Measurements from ENCODE around the gene SIDT1.

The SIDT1 gene

DNA sequence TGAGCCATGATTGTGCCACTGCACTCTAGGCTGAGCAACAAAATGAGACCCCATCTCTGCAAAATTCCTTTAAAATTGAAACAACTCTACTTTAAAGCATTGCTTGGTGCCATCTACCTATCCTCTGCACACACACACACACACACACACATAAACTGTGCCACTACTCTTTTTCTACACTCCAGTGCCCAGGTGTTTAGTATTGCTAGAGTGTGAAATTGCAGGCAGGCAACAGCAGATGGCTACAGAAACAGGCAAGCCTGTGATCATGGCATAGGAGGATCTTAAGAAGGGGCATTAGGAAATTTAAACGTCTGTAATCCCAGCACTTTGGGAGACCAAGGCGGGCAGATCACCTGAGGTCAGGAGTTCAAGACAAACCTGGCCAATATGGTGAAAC, 39.0 kb downstream of the SIDT1 start:
- no peaks in the 10 kb centered on the region for H3K9me3 ChIP-seq (ENCODE audit: severe bottlenecking)
- TF ChIP-seq, protein P1, sequence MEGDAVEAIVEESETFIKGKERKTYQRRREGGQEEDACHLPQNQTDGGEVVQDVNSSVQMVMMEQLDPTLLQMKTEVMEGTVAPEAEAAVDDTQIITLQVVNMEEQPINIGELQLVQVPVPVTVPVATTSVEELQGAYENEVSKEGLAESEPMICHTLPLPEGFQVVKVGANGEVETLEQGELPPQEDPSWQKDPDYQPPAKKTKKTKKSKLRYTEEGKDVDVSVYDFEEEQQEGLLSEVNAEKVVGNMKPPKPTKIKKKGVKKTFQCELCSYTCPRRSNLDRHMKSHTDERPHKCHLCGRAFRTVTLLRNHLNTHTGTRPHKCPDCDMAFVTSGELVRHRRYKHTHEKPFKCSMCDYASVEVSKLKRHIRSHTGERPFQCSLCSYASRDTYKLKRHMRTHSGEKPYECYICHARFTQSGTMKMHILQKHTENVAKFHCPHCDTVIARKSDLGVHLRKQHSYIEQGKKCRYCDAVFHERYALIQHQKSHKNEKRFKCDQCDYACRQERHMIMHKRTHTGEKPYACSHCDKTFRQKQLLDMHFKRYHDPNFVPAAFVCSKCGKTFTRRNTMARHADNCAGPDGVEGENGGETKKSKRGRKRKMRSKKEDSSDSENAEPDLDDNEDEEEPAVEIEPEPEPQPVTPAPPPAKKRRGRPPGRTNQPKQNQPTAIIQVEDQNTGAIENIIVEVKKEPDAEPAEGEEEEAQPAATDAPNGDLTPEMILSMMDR (IDR thresholded peaks at IDR 0.05; ENCODE audit: low read depth, low read length): no peak
- no peaks in the 10 kb centered on the region for H3K27me3 ChIP-seq (ENCODE audit: insufficient read depth, low read depth, severe bottlenecking)
- peak; percentile 44 for DNase-seq
- H3K36me3 ChIP-seq: no peaks in the 10 kb centered on the region
- no peak overlapping the region for H3K4me3 ChIP-seq (ENCODE audit: low read depth, low read length)
- H3K27ac ChIP-seq: no peak overlapping the region

DNA sequence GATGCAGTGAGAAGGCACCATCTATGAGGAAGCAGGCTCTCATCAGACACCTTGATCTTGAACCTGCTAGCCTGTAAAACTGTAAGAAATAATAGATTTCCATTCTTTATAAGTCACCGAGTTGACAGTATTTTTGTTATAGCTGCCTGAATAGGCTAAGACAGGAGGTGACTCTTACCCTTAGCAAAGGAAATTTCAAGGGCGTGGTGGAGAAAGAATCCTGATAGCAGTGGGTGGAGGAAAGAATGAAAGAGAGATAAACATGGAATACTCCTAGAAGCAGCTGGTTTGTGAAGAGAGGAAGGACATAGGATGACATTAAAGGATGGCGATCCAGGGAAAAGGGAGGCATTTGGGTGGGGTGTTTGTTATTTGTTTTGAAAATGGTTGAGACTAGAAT, 41.4 kb downstream of the SIDT1 start:
- Histone ChIP-seq H3K36me3 (no peaks in the 10 kb centered on the region), H3K27ac (no peak overlapping the region), H3K9me3 (ENCODE audit: severe bottlenecking) (no peaks in the 10 kb centered on the region), H3K4me3 (ENCODE audit: low read depth, low read length) (no peak overlapping the region), H3K27me3 (ENCODE audit: insufficient read depth, low read depth, severe bottlenecking) (no peaks in the 10 kb centered on the region)
- TF ChIP-seq, protein P1 (IDR thresholded peaks at IDR 0.05; ENCODE audit: low read depth, low read length): no peak
- no peak for DNase-seq

- Histone ChIP-seq H3K27ac (no peak overlapping the region), H3K9me3 (ENCODE audit: severe bottlenecking) (no peaks in the 10 kb centered on the region), H3K36me3 (no peaks in the 10 kb centered on the region), H3K4me3 (ENCODE audit: low read depth, low read length) (no peak overlapping the region), H3K27me3 (ENCODE audit: insufficient read depth, low read depth, severe bottlenecking) (no peaks in the 10 kb centered on the region)
- no peak for DNase-seq
- TF ChIP-seq, protein P1 (IDR thresholded peaks at IDR 0.05; ENCODE audit: low read depth, low read length): no peak
Observed at GRCh38 chr3:113574213-113574612, 41.9 kb downstream of the SIDT1 start.

- Histone ChIP-seq H3K4me3 (ENCODE audit: low read depth, low read length) (no peak overlapping the region), H3K27ac (no peak overlapping the region), H3K9me3 (ENCODE audit: severe bottlenecking) (no peaks in the 10 kb centered on the region), H3K27me3 (ENCODE audit: insufficient read depth, low read depth, severe bottlenecking) (no peaks in the 10 kb centered on the region), H3K36me3 (no peaks in the 10 kb centered on the region)
- DNase-seq: no peak
- TF ChIP-seq, protein P1 (IDR thresholded peaks at IDR 0.05; ENCODE audit: low read depth, low read length): no peak
Observed at GRCh38 chr3:113575206-113575605, 42.9 kb downstream of the SIDT1 start.

- Histone ChIP-seq H3K27me3 (ENCODE audit: insufficient read depth, low read depth, severe bottlenecking) (no peaks in the 10 kb centered on the region), H3K27ac (no peak overlapping the region), H3K4me3 (ENCODE audit: low read depth, low read length) (no peak overlapping the region), H3K9me3 (ENCODE audit: severe bottlenecking) (no peaks in the 10 kb centered on the region), H3K36me3 (no peaks in the 10 kb centered on the region)
- no peak for DNase-seq
- TF ChIP-seq, protein P1 (IDR thresholded peaks at IDR 0.05; ENCODE audit: low read depth, low read length): no peak
Observed at GRCh38 chr3:113585228-113585627, 52.9 kb downstream of the SIDT1 start.

DNA sequence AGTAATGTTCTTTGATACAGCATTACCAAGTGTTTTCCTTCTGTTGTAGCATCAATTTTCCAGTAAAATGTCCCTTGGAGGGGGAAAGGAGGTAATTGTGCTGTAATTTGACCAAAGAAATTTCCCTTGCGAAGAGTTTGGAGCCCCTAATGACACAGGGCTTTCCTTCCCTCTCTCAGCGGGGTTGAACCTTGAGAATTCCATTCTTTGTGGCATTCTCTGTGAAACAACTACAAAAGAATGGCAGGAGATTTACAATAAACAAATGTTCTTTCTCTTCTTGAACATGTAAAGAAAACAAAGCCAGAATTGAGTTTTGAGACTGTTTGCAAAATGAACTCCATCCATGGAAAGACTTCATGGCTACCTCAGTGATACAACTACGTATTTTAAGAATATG, 53.4 kb downstream of the SIDT1 start:
- Histone ChIP-seq H3K4me3 (ENCODE audit: low read depth, low read length) (no peak overlapping the region), H3K27ac (no peak overlapping the region), H3K36me3 (no peaks in the 10 kb centered on the region), H3K27me3 (ENCODE audit: insufficient read depth, low read depth, severe bottlenecking) (no peaks in the 10 kb centered on the region), H3K9me3 (ENCODE audit: severe bottlenecking) (no peaks in the 10 kb centered on the region)
- DNase-seq: no peak
- TF ChIP-seq, protein P1 (IDR thresholded peaks at IDR 0.05; ENCODE audit: low read depth, low read length): no peak

Measured in WERI-Rb-1 (cell line).